ENCODE results near the gene ZNF346.

DNA sequence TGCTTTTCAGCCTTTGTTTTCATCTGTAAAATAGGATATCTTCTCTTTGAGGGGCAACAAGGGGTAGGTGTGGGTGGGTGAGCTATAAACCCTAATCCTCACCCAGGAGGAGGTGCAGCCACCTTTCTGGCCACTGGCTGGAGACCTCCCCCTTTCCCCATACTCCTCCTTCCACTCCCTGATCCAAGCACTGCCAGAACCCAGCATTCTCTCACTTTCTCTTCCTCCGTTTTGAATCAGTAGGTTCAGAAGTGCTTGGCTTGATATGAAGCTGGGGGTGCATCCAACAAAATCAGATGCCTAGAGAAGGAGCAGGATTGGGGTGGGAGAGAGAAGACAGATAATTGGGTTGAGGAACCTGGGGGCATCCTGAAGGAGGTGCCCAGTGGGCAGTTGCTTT is 104.3 kb downstream of the ZNF346 start:
- TF ChIP-seq ZNF138 (CRISPR knock-in tag; conservative IDR thresholded peaks at IDR 0.05) (no peak), TP53 (CRISPR knock-in tag; IDR thresholded peaks at IDR 0.05) (no peak), NR3C1 (CRISPR knock-in tag; conservative IDR thresholded peaks at IDR 0.05; ENCODE audit: low read depth) (no peak), KAT7 (CRISPR knock-in tag; IDR thresholded peaks at IDR 0.05; ENCODE audit: borderline replicate concordance) (no peak), JAZF1 (CRISPR knock-in tag; IDR thresholded peaks at IDR 0.05) (no peak), ZNF121 (CRISPR knock-in tag; IDR thresholded peaks at IDR 0.05) (no peak)
- TF ChIP-seq, protein P1, sequence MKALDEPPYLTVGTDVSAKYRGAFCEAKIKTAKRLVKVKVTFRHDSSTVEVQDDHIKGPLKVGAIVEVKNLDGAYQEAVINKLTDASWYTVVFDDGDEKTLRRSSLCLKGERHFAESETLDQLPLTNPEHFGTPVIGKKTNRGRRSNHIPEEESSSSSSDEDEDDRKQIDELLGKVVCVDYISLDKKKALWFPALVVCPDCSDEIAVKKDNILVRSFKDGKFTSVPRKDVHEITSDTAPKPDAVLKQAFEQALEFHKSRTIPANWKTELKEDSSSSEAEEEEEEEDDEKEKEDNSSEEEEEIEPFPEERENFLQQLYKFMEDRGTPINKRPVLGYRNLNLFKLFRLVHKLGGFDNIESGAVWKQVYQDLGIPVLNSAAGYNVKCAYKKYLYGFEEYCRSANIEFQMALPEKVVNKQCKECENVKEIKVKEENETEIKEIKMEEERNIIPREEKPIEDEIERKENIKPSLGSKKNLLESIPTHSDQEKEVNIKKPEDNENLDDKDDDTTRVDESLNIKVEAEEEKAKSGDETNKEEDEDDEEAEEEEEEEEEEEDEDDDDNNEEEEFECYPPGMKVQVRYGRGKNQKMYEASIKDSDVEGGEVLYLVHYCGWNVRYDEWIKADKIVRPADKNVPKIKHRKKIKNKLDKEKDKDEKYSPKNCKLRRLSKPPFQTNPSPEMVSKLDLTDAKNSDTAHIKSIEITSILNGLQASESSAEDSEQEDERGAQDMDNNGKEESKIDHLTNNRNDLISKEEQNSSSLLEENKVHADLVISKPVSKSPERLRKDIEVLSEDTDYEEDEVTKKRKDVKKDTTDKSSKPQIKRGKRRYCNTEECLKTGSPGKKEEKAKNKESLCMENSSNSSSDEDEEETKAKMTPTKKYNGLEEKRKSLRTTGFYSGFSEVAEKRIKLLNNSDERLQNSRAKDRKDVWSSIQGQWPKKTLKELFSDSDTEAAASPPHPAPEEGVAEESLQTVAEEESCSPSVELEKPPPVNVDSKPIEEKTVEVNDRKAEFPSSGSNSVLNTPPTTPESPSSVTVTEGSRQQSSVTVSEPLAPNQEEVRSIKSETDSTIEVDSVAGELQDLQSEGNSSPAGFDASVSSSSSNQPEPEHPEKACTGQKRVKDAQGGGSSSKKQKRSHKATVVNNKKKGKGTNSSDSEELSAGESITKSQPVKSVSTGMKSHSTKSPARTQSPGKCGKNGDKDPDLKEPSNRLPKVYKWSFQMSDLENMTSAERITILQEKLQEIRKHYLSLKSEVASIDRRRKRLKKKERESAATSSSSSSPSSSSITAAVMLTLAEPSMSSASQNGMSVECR (CRISPR knock-in tag; IDR thresholded peaks at IDR 0.05; ENCODE audit: borderline replicate concordance) = no peak
- TF ChIP-seq, protein P2, sequence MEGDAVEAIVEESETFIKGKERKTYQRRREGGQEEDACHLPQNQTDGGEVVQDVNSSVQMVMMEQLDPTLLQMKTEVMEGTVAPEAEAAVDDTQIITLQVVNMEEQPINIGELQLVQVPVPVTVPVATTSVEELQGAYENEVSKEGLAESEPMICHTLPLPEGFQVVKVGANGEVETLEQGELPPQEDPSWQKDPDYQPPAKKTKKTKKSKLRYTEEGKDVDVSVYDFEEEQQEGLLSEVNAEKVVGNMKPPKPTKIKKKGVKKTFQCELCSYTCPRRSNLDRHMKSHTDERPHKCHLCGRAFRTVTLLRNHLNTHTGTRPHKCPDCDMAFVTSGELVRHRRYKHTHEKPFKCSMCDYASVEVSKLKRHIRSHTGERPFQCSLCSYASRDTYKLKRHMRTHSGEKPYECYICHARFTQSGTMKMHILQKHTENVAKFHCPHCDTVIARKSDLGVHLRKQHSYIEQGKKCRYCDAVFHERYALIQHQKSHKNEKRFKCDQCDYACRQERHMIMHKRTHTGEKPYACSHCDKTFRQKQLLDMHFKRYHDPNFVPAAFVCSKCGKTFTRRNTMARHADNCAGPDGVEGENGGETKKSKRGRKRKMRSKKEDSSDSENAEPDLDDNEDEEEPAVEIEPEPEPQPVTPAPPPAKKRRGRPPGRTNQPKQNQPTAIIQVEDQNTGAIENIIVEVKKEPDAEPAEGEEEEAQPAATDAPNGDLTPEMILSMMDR (IDR thresholded peaks at IDR 0.05) = no peak
- TF ChIP-seq, protein P3, sequence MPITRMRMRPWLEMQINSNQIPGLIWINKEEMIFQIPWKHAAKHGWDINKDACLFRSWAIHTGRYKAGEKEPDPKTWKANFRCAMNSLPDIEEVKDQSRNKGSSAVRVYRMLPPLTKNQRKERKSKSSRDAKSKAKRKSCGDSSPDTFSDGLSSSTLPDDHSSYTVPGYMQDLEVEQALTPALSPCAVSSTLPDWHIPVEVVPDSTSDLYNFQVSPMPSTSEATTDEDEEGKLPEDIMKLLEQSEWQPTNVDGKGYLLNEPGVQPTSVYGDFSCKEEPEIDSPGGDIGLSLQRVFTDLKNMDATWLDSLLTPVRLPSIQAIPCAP (CRISPR knock-in tag; IDR thresholded peaks at IDR 0.05) = no peak
- TF ChIP-seq, protein P4, sequence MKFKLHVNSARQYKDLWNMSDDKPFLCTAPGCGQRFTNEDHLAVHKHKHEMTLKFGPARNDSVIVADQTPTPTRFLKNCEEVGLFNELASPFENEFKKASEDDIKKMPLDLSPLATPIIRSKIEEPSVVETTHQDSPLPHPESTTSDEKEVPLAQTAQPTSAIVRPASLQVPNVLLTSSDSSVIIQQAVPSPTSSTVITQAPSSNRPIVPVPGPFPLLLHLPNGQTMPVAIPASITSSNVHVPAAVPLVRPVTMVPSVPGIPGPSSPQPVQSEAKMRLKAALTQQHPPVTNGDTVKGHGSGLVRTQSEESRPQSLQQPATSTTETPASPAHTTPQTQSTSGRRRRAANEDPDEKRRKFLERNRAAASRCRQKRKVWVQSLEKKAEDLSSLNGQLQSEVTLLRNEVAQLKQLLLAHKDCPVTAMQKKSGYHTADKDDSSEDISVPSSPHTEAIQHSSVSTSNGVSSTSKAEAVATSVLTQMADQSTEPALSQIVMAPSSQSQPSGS (CRISPR knock-in tag; IDR thresholded peaks at IDR 0.05; ENCODE audit: borderline replicate concordance, low read depth) = no peak

Data from WTC11 (cell line).